ENCODE results near the gene SKOR1. TPM values are rescaled to one million over a fixed set of nuclear protein-coding genes. Genes with fewer than 3 reads are reported as not detected.

Gene SKOR1
- total and polyA plus RNA-seq, 2 of the 8 experiments (the other 6 are each of a cell fraction or from before 2014, with no cell fraction given), result 0.03 to 0.11 TPM

DNA sequence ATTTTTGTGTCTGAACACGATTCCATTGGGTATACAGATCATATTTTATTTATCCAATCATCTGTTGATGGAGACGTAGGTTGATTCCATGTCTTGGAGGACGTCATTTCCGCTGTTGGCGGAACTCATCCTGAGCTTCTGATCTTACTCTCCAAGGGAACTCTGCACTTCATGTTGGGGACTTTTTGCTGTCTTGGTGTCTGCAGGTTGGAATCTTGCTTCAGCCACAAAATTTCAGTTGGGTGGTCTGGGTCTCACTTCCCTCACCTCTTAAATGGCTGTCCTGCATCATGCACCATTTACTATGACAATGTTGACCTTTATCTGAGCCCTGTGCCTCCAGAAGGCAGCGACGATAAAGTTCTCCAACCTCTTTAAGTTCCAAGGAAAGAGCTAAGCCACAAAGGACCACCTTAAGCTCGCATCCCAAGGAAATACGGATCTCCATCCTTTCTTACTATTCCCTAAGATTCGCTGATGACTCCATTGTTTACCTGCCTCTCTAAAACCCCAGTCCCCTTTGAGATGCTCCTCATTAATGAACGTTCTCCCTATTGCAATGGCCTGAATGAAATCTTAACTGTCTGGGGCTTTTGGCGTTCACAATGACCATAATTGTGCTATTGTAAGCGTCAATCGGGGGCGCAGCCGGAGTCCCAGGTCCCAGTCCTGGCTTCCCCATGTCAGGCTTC, 37.6 kb downstream of the SKOR1 start (continued):
- TF ChIP-seq ZNF274 (IDR thresholded peaks at IDR 0.05; ENCODE audit: borderline replicate concordance, extremely low read depth, low read length), result no peak
- TF ChIP-seq ASH2L (IDR thresholded peaks at IDR 0.05; ENCODE audit: low read length), result no peak
- no peak for TF ChIP-seq EGR1 (IDR thresholded peaks at IDR 0.05; ENCODE audit: borderline replicate concordance, low read depth, low read length)
- TF ChIP-seq FOSL1 (IDR thresholded peaks at IDR 0.05; ENCODE audit: insufficient read depth, low read depth, low read length), result no peak
- no peak for TF ChIP-seq BRCA1 (IDR thresholded peaks at IDR 0.05; ENCODE audit: low read depth, low read length)
- no peak for TF ChIP-seq KDM4A (IDR thresholded peaks at IDR 0.05; ENCODE audit: low read depth, low read length, severe bottlenecking)
- TF ChIP-seq SIX5 (IDR thresholded peaks at IDR 0.05; ENCODE audit: low read depth, low read length), result no peak
- no peak for TF ChIP-seq SP1 (IDR thresholded peaks at IDR 0.05; ENCODE audit: low read depth, low read length)
- no peak for TF ChIP-seq RAD21 (IDR thresholded peaks at IDR 0.05 in 1 of 2, conservative IDR thresholded peaks at IDR 0.05 in 1 of 2; ENCODE audit: low read depth in 2 of 2, low read length in 2 of 2)
